ENCODE results near the gene HAUS1. TPM values are rescaled to one million over a fixed set of nuclear protein-coding genes. Genes with fewer than 3 reads are reported as not detected.

Gene HAUS1
- total RNA-seq, 6 experiments from 2014 or later = 22.7 to 34.8 (median 31.6) TPM

DNA sequence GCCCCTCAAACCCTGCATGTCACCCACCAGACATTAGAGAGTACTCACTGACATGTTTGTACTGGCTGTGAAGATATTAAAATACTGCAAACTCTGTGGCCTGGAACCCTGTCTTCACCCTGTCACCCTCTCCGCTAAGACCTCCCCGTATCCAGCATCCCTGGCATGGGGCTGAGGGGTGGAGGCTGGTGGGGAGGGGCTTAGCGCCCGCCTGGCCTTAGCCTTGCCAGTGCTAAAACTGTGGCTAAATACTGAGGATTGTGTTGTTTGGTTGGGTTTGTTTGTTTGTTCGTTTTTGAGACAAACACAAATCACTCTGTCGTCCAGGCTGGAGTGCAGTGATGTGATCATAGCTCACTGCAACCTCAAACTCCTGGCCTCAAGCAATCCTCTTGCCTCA, 34.0 kb upstream of the HAUS1 start:
- TF ChIP-seq, protein P1, sequence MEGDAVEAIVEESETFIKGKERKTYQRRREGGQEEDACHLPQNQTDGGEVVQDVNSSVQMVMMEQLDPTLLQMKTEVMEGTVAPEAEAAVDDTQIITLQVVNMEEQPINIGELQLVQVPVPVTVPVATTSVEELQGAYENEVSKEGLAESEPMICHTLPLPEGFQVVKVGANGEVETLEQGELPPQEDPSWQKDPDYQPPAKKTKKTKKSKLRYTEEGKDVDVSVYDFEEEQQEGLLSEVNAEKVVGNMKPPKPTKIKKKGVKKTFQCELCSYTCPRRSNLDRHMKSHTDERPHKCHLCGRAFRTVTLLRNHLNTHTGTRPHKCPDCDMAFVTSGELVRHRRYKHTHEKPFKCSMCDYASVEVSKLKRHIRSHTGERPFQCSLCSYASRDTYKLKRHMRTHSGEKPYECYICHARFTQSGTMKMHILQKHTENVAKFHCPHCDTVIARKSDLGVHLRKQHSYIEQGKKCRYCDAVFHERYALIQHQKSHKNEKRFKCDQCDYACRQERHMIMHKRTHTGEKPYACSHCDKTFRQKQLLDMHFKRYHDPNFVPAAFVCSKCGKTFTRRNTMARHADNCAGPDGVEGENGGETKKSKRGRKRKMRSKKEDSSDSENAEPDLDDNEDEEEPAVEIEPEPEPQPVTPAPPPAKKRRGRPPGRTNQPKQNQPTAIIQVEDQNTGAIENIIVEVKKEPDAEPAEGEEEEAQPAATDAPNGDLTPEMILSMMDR (IDR thresholded peaks at IDR 0.05) = no peak
- Mint-ChIP-seq H3K4me1 (ENCODE audit: low read depth) (peaks cover 49% of the 10 kb centered on the region), H3K27ac (no peak overlapping the region), H3K9me3 (no peaks in the 10 kb centered on the region), H3K27me3 (ENCODE audit: insufficient read depth) (no peaks in the 10 kb centered on the region; the same call in 1 of the 2 replicates), H3K36me3 (ENCODE audit: low read depth) (0 out of 2 replicates have a peak, but pooled peaks cover 4% of the 10 kb centered on the region), H3K4me3 (no peak overlapping the region)
- DNase-seq = no peak

DNA sequence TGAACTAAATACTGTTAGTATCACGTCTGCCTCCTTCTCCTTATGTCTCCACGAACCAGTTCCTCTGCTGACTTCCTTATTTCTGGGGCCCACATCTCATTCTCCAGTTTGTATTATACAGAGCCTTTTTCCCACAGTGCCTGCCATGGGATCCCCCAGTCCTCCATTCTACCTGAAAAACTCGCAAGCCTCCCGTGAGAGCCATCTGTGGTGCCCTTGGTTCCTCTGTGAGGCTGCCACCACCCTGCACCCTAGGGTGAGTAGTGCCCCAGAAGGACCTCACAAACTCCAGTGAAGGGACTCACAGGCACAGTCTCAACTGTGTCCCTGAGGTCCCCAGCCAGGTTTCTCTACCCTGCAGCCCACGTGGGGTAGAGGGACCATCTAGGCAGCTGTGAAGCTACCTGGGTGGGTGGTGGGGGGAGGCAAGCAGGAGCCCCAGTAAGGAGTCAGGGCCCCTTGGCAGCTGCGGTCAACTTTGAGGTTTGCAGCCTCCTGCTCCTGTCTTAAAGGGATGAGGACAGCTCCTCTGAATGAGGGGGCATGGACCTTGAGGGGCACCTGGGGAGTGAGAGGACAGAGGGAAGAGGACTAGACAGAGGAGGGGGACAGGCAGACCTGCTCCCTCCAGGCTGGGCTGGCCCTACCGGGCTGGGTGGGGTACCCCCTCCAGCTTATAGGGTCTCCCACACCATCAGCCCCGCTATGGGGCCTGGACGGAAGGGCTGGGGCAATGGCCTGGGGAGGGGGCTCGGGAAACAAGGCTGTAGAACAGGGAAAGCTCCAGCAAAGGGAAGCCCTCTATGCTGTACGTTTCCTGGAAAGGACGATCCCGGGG, 33.2 kb upstream of the HAUS1 start:
- Mint-ChIP-seq H3K4me1 (ENCODE audit: low read depth) (peaks cover 49% of the 10 kb centered on the region), H3K27me3 (ENCODE audit: insufficient read depth) (no peaks in the 10 kb centered on the region; the same call in 1 of the 2 replicates), H3K4me3 (peak overlapping the region; percentile 84), H3K36me3 (ENCODE audit: low read depth) (0 out of 2 replicates have a peak, but pooled peaks cover 4% of the 10 kb centered on the region), H3K9me3 (no peaks in the 10 kb centered on the region), H3K27ac (peak overlapping the region; percentile 43; the same call in 1 of the 2 replicates)
- no peak for DNase-seq
- TF ChIP-seq, protein P1 (IDR thresholded peaks at IDR 0.05) = no peak

DNA sequence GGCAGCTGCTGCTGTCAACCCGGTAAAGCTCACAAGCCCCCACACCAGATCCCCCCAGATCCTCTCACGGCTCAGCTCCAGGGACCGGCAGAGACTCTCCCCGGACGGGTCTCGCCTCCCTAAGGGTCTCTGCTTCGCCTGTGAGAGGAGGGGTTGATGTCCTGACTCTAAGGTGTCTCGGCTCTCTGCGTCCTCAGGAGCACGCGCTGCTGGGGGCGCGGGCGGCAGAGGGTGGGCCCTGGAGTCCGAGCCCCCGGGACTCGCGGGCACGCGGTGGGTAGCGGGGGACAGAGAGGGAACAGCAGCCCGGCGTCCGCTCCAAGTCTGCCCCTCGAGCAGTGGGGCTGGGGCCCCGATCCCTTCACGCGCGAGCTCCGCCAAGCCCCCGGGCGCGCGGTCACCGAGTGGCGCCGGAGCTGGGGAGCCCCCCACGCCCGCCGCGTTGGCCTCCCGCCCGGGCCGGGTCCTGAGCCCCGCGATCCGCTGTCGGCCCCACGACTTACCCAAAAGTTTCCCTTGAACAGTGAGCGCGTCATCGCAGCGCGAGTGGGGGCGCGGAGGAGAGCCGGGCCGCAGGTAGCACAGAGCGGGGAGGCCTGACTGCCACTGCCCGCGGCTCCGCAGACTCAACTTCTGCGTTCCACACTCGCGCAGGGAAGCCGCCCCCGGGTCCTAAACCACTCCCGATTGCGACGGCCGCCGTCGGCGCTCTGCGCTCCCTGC, 32.4 kb upstream of the HAUS1 start, which contains the start of gene PSTPIP2:
Gene PSTPIP2 (minus strand): TSS at position 608 of the 723 bp plus-strand sequence. CDS start 72 bp downstream, at position 536.
- H3K4me1 Mint-ChIP-seq (ENCODE audit: low read depth) = peaks cover 49% of the 10 kb centered on the region
- DNase-seq = peak; percentile 44
- no peaks in the 10 kb centered on the region for H3K27me3 Mint-ChIP-seq (ENCODE audit: insufficient read depth)
- peak within 1 kb of the TSS; percentile 52; the same call in 1 of the 2 replicates for H3K27ac Mint-ChIP-seq
- H3K4me3 Mint-ChIP-seq = peak within 1 kb of the TSS; percentile 85
- H3K36me3 Mint-ChIP-seq (ENCODE audit: low read depth) = 0 out of 2 replicates have a peak, but pooled peaks cover 4% of the 10 kb centered on the region
- H3K9me3 Mint-ChIP-seq = no peaks in the 10 kb centered on the region
- TF ChIP-seq, protein P1 (IDR thresholded peaks at IDR 0.05) = no peak

DNA sequence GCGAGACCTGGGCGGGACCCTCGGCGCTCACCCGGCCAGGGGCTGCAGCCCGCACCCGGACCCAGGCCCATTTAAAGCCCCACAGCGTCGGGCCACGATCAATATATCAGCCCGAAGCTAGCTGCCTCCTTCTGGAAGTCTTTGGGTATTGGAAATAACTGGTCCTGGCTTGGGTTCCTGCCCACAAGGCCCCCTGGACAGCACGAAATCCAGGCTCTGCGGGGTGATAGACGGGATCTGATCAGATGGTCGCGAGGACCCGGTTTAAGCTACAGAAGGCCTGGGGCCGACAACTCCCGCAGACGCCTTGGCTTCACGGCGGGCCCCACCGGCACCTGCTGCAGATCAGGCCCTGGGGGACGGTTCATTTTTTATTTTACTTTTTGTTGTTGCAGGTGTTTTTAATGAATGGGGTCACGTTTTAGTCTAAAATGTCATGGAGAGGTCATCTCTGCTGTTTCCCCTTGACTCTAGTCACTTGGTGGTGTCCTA, 31.8 kb upstream of the HAUS1 start:
- H3K4me1 Mint-ChIP-seq (ENCODE audit: low read depth) = peaks cover 49% of the 10 kb centered on the region
- H3K27ac Mint-ChIP-seq = no peak overlapping the region
- 0 out of 2 replicates have a peak, but pooled peaks cover 4% of the 10 kb centered on the region for H3K36me3 Mint-ChIP-seq (ENCODE audit: low read depth)
- DNase-seq = no peak
- no peaks in the 10 kb centered on the region for H3K9me3 Mint-ChIP-seq
- peak overlapping the region; percentile 85 for H3K4me3 Mint-ChIP-seq
- TF ChIP-seq, protein P1 (IDR thresholded peaks at IDR 0.05) = peak; percentile 37
- no peaks in the 10 kb centered on the region for H3K27me3 Mint-ChIP-seq (ENCODE audit: insufficient read depth)

DNA sequence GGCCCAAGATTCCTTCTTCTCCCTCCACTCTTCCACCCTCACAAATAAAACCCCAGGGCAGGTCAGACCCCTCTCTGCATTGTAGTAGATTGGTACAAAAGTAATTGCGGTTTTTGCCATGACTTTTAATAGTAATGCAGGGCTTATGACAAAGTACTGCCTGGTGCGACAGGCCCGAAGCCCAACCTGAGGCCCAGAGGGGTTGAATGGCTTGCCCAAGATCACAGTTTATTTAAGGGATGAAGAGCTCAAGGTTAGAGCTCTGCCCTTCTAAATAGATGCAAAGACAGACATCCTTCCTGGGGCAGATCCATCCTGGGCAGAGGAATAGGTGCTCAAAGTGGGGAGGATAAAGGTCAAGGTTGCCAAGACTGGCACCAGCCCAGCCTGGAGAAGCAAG, 31.2 kb upstream of the HAUS1 start:
- DNase-seq = no peak
- peaks cover 49% of the 10 kb centered on the region for H3K4me1 Mint-ChIP-seq (ENCODE audit: low read depth)
- no peaks in the 10 kb centered on the region for H3K9me3 Mint-ChIP-seq
- H3K27ac Mint-ChIP-seq = no peak overlapping the region
- H3K4me3 Mint-ChIP-seq = peak overlapping the region; percentile 85
- TF ChIP-seq, protein P1 (IDR thresholded peaks at IDR 0.05) = no peak
- H3K27me3 Mint-ChIP-seq (ENCODE audit: insufficient read depth) = no peaks in the 10 kb centered on the region
- no peaks in the 10 kb centered on the region for H3K36me3 Mint-ChIP-seq (ENCODE audit: low read depth)
